HG02970 (cell line): ENCODE measurements around the gene PPP1R7.
"Not testable (repeated sequence)": the region's sequence is repeated elsewhere in the genome, so short reads cannot be mapped to it uniquely, and the experiment has no call there.

Experiments
- ATAC-seq: cut with Tn5 transposase; IDR thresholded peaks from one replicate; pipeline ENCODE4 v1.9.1; 2021; ENCODE audit warnings: mild to moderate bottlenecking, moderate library complexity, moderate number of reproducible peaks; ENCODE audit not compliant: unreplicated experiment, low FRiP score

The PPP1R7 gene

GRCh38 chr2:241189093-241189855 lies 39.0 kb downstream of the PPP1R7 start:
- no peak for ATAC-seq

- no peak for ATAC-seq
Observed at GRCh38 chr2:241189856-241190201, 39.6 kb downstream of the PPP1R7 start.

- no peak for ATAC-seq
Observed at GRCh38 chr2:241190291-241190981, 40.2 kb downstream of the PPP1R7 start.

- no peak for ATAC-seq
Observed at GRCh38 chr2:241191081-241191480, 40.8 kb downstream of the PPP1R7 start.

- ATAC-seq, result no peak
Observed at GRCh38 chr2:241193271-241193670, 43.0 kb downstream of the PPP1R7 start.

- ATAC-seq, result no peak
Observed at GRCh38 chr2:241194811-241195210, 44.5 kb downstream of the PPP1R7 start.

GRCh38 chr2:241195506-241196130 lies 45.4 kb downstream of the PPP1R7 start:
- ATAC-seq, result no peak

GRCh38 chr2:241197246-241197645 lies 47.0 kb downstream of the PPP1R7 start:
- not testable (repeated sequence) for ATAC-seq

GRCh38 chr2:241197947-241198346 lies 47.7 kb downstream of the PPP1R7 start:
- ATAC-seq, result no peak

- ATAC-seq, result no peak
Observed at GRCh38 chr2:241198381-241199279, 48.4 kb downstream of the PPP1R7 start.

GRCh38 chr2:241199286-241199685 lies 49.0 kb downstream of the PPP1R7 start:
- no peak for ATAC-seq

GRCh38 chr2:241199897-241200821 lies 49.9 kb downstream of the PPP1R7 start:
- no peak for ATAC-seq

- ATAC-seq, result no peak
Observed at GRCh38 chr2:241200822-241201395, 50.6 kb downstream of the PPP1R7 start.

- ATAC-seq, result no peak
Observed at GRCh38 chr2:241201445-241202267, 51.4 kb downstream of the PPP1R7 start.

- ATAC-seq, result no peak
Observed at GRCh38 chr2:241202268-241202585, 52.0 kb downstream of the PPP1R7 start.

GRCh38 chr2:241202681-241203080 lies 52.4 kb downstream of the PPP1R7 start:
- ATAC-seq, result no peak

GRCh38 chr2:241203218-241204009 lies 53.1 kb downstream of the PPP1R7 start:
- no peak for ATAC-seq

GRCh38 chr2:241204010-241204384 lies 53.7 kb downstream of the PPP1R7 start:
- no peak for ATAC-seq
